IPS-18c (cell line): Measurements from ENCODE around the gene PRKN.
"Not testable (repeated sequence)": the region's sequence is repeated elsewhere in the genome, so short reads cannot be mapped to it uniquely, and the experiment has no call there.

ENCODE experiments used
- H3K4me3 ChIP-seq: 2 replicates; pipeline ENCODE4 v1.7.0; 2013; ENCODE audit warnings: low read depth, mild to moderate bottlenecking, low read length, moderate library complexity; ENCODE audit not compliant: insufficient read depth
- H3K9me3 ChIP-seq: one replicate; pipeline ENCODE4 v1.6.1; 2013; ENCODE audit warnings: mild to moderate bottlenecking, low read length, moderate library complexity; ENCODE audit not compliant: control insufficient read depth, insufficient read depth

Gene PRKN

GRCh38 chr6:161918628-161919205, 808.8 kb downstream of the PRKN start:
- Histone ChIP-seq H3K4me3 (no peak overlapping the region), H3K9me3 (no peaks in the 10 kb centered on the region)

DNA sequence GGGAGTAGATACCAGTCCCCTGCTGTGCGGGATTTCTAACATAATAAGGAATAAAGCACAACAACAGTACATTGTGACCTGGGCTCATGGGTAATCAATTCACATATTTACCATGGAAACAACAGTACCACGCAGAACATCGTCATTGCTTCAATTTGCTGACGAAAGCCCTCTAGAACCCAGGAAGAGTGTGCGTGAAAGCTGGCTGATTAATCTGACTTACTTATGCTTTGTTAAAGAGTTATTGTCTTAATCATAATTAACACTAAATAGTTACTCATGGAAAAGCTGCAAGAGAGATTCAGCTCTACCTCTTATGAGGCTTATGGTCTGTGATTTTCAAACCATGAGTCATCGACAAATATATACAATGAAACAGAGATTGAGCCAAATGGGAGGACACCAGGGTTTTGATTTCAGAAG, 809.4 kb downstream of the PRKN start:
- no peak overlapping the region for H3K4me3 ChIP-seq

GRCh38 chr6:161917645-161918044, 809.9 kb downstream of the PRKN start:
- Histone ChIP-seq H3K4me3 (no peak overlapping the region), H3K9me3 (no peaks in the 10 kb centered on the region)

More for the DNA sequence above, 809.4 kb downstream of the PRKN start:
- H3K9me3 ChIP-seq, result no peaks in the 10 kb centered on the region

- Histone ChIP-seq H3K9me3 (no peaks in the 10 kb centered on the region), H3K4me3 (no peak overlapping the region)
Observed at GRCh38 chr6:161915456-161915964, 812.1 kb downstream of the PRKN start.

- Histone ChIP-seq H3K4me3 (no peak overlapping the region), H3K9me3 (no peaks in the 10 kb centered on the region)
Observed at GRCh38 chr6:161908872-161909271, 818.7 kb downstream of the PRKN start.

DNA sequence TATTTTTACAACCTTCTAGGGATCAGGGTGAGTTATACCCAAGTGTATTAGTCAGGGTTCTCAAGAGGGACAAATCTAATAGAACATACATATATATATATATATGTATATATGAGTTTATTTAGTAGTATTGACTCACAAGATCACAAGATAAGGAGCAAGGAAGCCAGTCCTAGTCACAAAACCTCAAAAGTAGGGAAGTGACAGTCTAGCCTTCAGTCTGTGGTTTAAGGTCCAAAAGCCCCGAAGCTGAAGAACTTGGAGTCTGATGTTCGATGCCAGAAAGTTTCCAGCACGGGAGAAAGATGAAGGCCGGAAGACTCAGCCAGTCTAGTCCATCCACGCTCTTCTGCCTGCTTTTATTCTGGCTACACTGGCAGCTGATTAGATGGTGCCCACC, 821.0 kb downstream of the PRKN start:
- H3K9me3 ChIP-seq, result no peaks in the 10 kb centered on the region
- no peak overlapping the region for H3K4me3 ChIP-seq

GRCh38 chr6:161903584-161904212, 823.9 kb downstream of the PRKN start:
- Histone ChIP-seq H3K9me3 (no peaks in the 10 kb centered on the region), H3K4me3 (no peak overlapping the region)

DNA sequence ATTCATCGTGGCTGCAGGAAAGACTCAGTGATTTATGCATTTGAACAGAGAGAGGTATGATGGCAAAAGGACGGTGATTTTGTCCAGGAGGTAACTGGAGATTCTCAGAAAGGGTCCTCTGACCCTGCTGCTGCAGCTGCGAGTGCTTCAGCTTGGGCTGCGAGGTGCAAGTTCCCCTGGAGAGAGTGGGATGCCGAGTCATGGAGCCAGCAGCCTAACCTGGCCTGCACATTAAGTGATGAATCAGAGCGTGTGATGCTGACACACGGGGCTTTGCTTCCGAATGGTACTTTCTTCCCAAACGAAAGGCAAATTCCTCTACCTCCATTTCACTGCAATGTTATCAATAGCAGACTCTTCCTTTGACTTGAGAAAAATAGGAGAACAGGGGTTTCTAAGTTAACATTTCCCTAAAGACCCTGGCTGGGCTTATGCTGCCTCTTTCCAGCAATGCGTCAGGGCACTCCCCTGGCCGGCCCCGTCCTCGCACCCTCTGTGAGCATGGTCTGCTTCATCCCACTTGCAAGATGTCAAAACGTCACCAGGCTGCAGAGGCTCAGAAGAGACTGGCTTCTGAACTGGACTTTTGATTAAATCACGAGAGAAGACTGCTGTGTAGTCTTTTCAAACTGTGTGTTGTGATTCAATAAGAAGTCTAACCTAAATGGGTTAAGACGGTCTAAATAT, 825.7 kb downstream of the PRKN start:
- no peaks in the 10 kb centered on the region for H3K9me3 ChIP-seq
- no peak overlapping the region for H3K4me3 ChIP-seq

- no peaks in the 10 kb centered on the region for H3K9me3 ChIP-seq
- H3K4me3 ChIP-seq, result no peak overlapping the region
Observed at GRCh38 chr6:161894436-161894835, 833.1 kb downstream of the PRKN start.

- Histone ChIP-seq H3K9me3 (no peaks in the 10 kb centered on the region), H3K4me3 (no peak overlapping the region)
Observed at GRCh38 chr6:161891542-161891941, 836.0 kb downstream of the PRKN start.

DNA sequence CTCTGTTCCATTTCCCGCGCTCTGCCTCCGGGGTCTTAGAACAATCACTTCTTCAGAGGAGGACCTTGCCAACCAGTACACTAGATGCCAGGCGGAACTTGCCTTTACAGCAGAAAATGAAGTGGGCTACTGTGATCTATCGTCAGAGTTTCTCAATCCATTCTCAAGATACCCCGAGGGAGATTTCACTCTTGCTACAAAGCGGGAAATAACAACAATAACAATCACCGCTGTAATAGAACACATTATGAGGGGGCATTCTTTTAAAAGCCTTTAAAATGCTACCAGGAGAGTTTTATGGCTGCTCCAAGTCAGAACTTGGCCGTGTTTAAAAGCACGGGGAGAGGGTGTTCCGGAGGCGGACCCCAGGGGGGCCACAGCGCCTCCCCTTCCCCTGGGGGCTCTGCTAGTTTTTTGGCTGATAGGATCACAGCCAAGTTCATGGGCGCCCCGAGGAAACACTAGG, 836.7 kb downstream of the PRKN start:
- H3K9me3 ChIP-seq, result no peaks in the 10 kb centered on the region
- no peak overlapping the region for H3K4me3 ChIP-seq

DNA sequence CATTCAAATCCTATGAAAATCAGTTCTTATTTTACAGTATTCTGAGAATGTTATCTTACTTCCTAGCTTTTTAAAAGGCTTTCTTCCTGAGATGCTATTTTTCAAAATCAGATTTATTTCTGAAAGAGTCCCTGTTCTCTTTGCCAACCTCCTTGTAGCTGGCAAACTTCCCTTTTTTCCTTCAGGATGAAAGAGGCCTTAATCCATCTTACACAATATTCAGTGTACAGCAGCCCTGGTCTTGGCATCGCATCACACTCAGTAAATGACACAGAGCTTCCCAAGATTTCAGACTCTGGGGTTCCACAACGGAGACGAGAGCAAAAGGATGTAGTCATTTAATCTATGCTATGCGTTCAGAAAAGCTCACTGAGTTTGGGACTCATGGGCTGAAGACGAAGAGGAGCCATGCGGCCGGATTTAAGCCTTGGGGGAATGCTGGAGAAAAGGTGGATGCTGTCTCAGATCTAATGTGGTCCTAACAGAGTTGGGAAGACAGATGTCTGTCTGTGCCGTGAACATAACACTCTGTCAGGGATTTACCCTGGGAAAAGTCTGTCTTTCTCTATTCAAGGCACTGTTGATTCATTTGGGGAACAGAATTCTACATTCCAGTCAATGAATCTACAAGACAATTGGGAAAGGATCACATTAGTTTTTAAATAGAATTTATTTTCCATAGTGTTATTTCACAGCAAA, 837.3 kb downstream of the PRKN start:
- no peak overlapping the region for H3K4me3 ChIP-seq
- no peaks in the 10 kb centered on the region for H3K9me3 ChIP-seq

DNA sequence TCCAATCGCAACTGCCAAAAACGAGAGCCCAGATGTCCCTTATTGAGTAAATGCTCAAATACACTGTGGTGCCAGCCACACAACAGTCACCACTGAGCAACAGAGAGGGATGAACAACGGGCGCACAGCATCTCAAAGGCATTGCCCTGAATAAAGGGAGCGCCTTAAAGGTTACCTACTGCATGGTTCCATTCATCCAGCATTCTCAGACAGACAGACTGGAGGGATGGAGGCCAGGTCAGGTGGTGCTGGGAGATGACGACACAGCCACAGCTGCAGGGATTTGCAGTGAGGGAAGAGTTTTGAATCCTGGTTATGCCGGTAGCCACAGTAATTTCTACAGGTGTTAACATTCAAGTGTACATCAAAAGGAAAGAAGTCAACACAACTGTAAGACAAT, 838.2 kb downstream of the PRKN start:
- no peaks in the 10 kb centered on the region for H3K9me3 ChIP-seq
- no peak overlapping the region for H3K4me3 ChIP-seq

GRCh38 chr6:161886545-161886944, 841.0 kb downstream of the PRKN start:
- H3K4me3 ChIP-seq, H3K9me3 ChIP-seq: not testable (repeated sequence)

GRCh38 chr6:161884782-161885181, 842.8 kb downstream of the PRKN start:
- H3K9me3 ChIP-seq, result no peaks in the 10 kb centered on the region
- no peak overlapping the region for H3K4me3 ChIP-seq

GRCh38 chr6:161882196-161882765, 845.3 kb downstream of the PRKN start:
- Histone ChIP-seq H3K9me3 (no peaks in the 10 kb centered on the region), H3K4me3 (no peak overlapping the region)

- no peaks in the 10 kb centered on the region for H3K9me3 ChIP-seq
- H3K4me3 ChIP-seq, result no peak overlapping the region
Observed at GRCh38 chr6:161880056-161880455, 847.5 kb downstream of the PRKN start.
